PC-3 (cell line): ENCODE results near the gene CASQ2. TPM values are rescaled to one million over a fixed set of nuclear protein-coding genes. Genes with fewer than 3 reads are reported as not detected.

Experiments used
- ATAC-seq: fragments of 200-7000 bp; cut with Tn5 transposase; 2 replicates; pipeline ENCODE4 v1.9.1; 2020; ENCODE audit warnings: mild to moderate bottlenecking, moderate library complexity
- BruUV-seq: library from RNA; stranded (reverse); fragments of 400-500 nt; replicated peaks from 2 replicates; lab custom pipeline; 2021; lab: Mats Ljungman, UMichigan
- CTCF ChIA-PET: fragments of 300-600 bp; sonication (Branson Sonifier 250); formaldehyde crosslinking; loops from one replicate; lab custom pipeline; 2022; ENCODE audit warnings: antibody characterized with exemption; lab: Charles Lee
- POLR2A ChIA-PET: fragments of 300-600 bp; sonication (Branson Sonifier 250); formaldehyde crosslinking; loops from one replicate; lab custom pipeline; 2022; ENCODE audit warnings: antibody characterized with exemption; ENCODE audit not compliant: unreplicated experiment; lab: Charles Lee
- DNase-seq: peaks from one replicate; pipeline ENCODE4 v3.0.0-alpha.2; 2015
- H2AFZ ChIP-seq: fragments of 300-600 bp; sonication (generic); 2 replicates; pipeline ENCODE4 v1.6.0; 2016; ENCODE audit warnings: antibody characterized with exemption, low read length
- H3F3A ChIP-seq: fragments of 300-600 bp; sonication (generic); one replicate; pipeline ENCODE4 v1.6.0; 2017; ENCODE audit warnings: antibody characterized with exemption, low read length, control low read depth, mild to moderate bottlenecking; ENCODE audit not compliant: unreplicated experiment
- H3K27ac ChIP-seq: fragments of 300-600 bp; sonication (generic); 2 replicates; pipeline ENCODE4 v1.5.1; 2016; ENCODE audit warnings: mild to moderate bottlenecking, low read length
- H3K27me3 ChIP-seq: fragments of 300-600 bp; sonication (generic); 2 replicates; pipeline ENCODE4 v1.6.1; 2016; ENCODE audit warnings: low read length, mixed read lengths
- H3K36me3 ChIP-seq: fragments of 300-600 bp; sonication (generic); 2 replicates; pipeline ENCODE4 v1.6.1; 2016; ENCODE audit warnings: low read depth, mixed run types, low read length, mixed read lengths
- H3K4me1 ChIP-seq: fragments of 300-600 bp; sonication (generic); 2 replicates; pipeline ENCODE4 v1.5.1; 2016; ENCODE audit warnings: low read length; ENCODE audit not compliant: insufficient read depth
- H3K4me2 ChIP-seq: fragments of 300-600 bp; sonication (generic); 2 replicates; pipeline ENCODE4 v1.6.0; 2016; ENCODE audit warnings: low read length
- H3K4me3 ChIP-seq: fragments of 300-600 bp; sonication (generic); 2 replicates; pipeline ENCODE4 v1.5.1; 2016; ENCODE audit warnings: mild to moderate bottlenecking, low read length, mixed read lengths
- H3K79me2 ChIP-seq: fragments of 300-600 bp; sonication (generic); 2 replicates; pipeline ENCODE4 v1.6.1; 2017; ENCODE audit warnings: low read length, mixed read lengths
- H3K9ac ChIP-seq: fragments of 300-600 bp; sonication (generic); 2 replicates; pipeline ENCODE4 v1.6.0; 2016; ENCODE audit warnings: mild to moderate bottlenecking, low read length
- H3K9me2 ChIP-seq: fragments of 300-600 bp; sonication (generic); replicated peaks from 2 replicates; pipeline ENCODE4 v1.6.1; 2016; ENCODE audit warnings: mixed run types, low read length, mixed read lengths
- H3K9me3 ChIP-seq: fragments of 300-600 bp; sonication (generic); 2 replicates; pipeline ENCODE4 v1.6.1; 2016; ENCODE audit warnings: low read length, mixed read lengths
- H4K20me1 ChIP-seq: fragments of 300-600 bp; sonication (generic); 2 replicates; pipeline ENCODE4 v1.6.1; 2016; ENCODE audit warnings: low read length, mixed read lengths
- EZH2 ChIP-seq: fragments of 300-600 bp; sonication (generic); IDR thresholded peaks from one replicate; pipeline ENCODE4 v1.6.1; 2017; ENCODE audit warnings: antibody characterized with exemption, mild to moderate bottlenecking, low read length; ENCODE audit not compliant: unreplicated experiment
- EZH2phosphoT487 ChIP-seq: fragments of 300-600 bp; sonication (generic); IDR thresholded peaks from 2 replicates; pipeline ENCODE4 v1.6.1; 2018; ENCODE audit warnings: mild to moderate bottlenecking, antibody characterized with exemption, low read length, borderline replicate concordance
- intact Hi-C: fragments of 100-400 bp; cut with micrococcal nuclease; formaldehyde crosslinking; loops from 2 replicates; pipeline ENCODE4 v1.9.0; 2023
- total RNA-seq: library from RNA; depleted of rRNA; stranded (reverse); fragments of >200 nt; gene quantifications from 2 replicates; pipeline ENCODE4 v1.2.3, GENCODE V29; 2014
- TF ChIP-seq, protein P1 (sequence below): fragments of 300-600 bp; sonication (generic); conservative IDR thresholded peaks from 2 replicates; pipeline ENCODE4 v1.5.1; 2017; ENCODE audit warnings: antibody characterized with exemption, low read depth, mild to moderate bottlenecking, low read length

The CASQ2 gene
- total RNA-seq, 1 experiment from 2014 or later, result not detected

DNA sequence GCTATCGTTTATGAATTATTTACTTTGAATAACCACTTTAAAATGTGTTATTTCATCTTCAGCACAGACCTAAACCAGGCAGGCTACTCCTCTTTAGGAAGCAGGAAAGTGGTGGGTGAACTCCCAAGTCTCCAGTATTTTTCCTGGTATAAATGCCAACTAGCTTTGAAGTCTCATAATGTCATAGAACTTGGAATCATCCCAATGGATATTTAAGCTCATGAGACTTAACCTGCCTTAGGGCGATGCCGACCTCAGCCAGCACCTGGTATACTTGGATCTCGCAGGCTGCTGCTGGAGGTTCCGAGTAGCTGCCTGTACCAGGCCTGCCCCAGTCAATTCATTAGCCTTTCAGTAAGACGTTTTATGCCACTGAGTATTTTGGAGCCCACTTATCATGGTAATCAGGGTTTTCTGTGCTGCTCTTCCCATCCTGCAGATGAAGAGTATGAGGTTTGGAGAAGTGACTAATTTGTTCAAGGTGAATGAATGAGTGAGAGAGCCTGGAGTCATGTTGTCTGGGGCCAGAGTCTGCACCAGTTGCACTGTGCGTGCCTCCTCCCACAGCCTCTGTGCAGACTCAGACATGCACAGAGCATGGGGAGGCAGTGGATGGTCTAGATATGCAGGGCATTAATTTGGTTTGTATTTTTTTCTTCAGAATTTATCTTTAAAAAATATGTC, 91.9 kb downstream of the CASQ2 start:
- Histone ChIP-seq H3K9ac (no peak overlapping the region; the same call in 1 of the 2 replicates), H3K36me3 (peaks cover 5% of the 10 kb centered on the region), H3K4me3 (0 out of 2 replicates have a peak overlapping the region, but pooled peaks have one; percentile 4), H3K4me2 (peak overlapping the region; percentile 30), H3K79me2 (peaks cover 54% of the 10 kb centered on the region), H4K20me1 (no peaks in the 10 kb centered on the region), H3K27me3 (no peaks in the 10 kb centered on the region), H3K27ac (peak overlapping the region; percentile 67), H3K9me3 (no peaks in the 10 kb centered on the region), H3K4me1 (peaks cover 53% of the 10 kb centered on the region), H2AFZ (no peak overlapping the region), H3K9me2 (no peaks in the 10 kb centered on the region), H3F3A (no peaks in the 10 kb centered on the region)
- TF ChIP-seq, protein P1, sequence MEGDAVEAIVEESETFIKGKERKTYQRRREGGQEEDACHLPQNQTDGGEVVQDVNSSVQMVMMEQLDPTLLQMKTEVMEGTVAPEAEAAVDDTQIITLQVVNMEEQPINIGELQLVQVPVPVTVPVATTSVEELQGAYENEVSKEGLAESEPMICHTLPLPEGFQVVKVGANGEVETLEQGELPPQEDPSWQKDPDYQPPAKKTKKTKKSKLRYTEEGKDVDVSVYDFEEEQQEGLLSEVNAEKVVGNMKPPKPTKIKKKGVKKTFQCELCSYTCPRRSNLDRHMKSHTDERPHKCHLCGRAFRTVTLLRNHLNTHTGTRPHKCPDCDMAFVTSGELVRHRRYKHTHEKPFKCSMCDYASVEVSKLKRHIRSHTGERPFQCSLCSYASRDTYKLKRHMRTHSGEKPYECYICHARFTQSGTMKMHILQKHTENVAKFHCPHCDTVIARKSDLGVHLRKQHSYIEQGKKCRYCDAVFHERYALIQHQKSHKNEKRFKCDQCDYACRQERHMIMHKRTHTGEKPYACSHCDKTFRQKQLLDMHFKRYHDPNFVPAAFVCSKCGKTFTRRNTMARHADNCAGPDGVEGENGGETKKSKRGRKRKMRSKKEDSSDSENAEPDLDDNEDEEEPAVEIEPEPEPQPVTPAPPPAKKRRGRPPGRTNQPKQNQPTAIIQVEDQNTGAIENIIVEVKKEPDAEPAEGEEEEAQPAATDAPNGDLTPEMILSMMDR, result no peak
- no peak for TF ChIP-seq EZH2phosphoT487
- TF ChIP-seq EZH2, result no peak
- DNase-seq (peak; percentile 67), ATAC-seq (peak; percentile 33)
- ChIA-PET POLR2A (no interaction called here), CTCF (no interaction called here)
- intact Hi-C loops, result no loop called here
- BruUV-seq, result no TSS peak

DNA sequence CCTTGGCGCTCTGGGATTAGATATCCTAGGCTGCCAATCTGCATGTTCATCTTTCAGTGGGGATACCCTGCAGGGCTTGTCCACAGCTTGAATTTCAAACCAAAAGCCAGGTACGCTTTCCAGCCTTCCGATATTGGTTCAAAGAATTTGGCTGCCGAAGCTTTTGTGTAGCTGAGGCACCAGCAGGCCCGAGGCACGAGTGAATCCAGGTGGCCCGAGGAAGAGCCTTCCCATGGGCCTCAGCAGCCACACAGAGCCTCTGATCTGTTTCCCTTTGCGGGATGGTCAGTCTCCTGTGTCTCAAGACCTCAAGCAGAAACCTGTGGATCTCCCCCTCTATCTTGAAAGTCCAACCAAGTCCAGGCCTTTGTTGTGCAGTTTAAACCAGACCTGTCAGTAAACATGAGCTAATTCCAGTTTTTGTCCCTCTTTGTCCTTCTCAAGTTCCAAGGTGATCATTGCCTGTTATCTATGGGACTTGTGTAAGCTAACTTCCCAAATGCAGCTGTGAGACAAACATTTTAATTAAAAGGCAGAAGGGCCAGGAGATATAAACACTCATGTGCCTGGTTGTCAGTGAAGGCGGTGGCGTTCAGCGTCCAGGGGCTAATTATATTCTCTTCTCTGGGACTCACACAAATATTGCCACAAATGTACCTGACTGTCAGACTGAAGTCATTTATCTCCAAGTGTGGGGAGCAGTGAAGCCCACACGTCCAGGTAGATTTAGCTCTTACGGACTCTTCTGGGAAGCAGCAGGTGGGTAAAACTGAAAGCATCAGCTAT, 96.1 kb downstream of the CASQ2 start:
- peaks cover 68% of the 10 kb centered on the region for H3K4me1 ChIP-seq
- DNase-seq (no peak), ATAC-seq (no peak)
- peaks cover 11% of the 10 kb centered on the region for H3K9me3 ChIP-seq
- TF ChIP-seq, protein P1, result no peak
- TF ChIP-seq EZH2phosphoT487, result no peak
- no peak for TF ChIP-seq EZH2
- H3K27me3 ChIP-seq, result no peaks in the 10 kb centered on the region
- peak overlapping the region; percentile 94; the same call in 1 of the 2 replicates for H3K27ac ChIP-seq
- no TSS peak for BruUV-seq
- H3K4me3 ChIP-seq, result no peak overlapping the region
- peaks cover 11% of the 10 kb centered on the region for H3K36me3 ChIP-seq
- H3K9me2 ChIP-seq, result no peaks in the 10 kb centered on the region
- no peaks in the 10 kb centered on the region for H4K20me1 ChIP-seq
- peaks cover 22% of the 10 kb centered on the region for H3F3A ChIP-seq
- H3K79me2 ChIP-seq, result peaks cover 56% of the 10 kb centered on the region
- intact Hi-C loops, result no loop called here
- ChIA-PET CTCF (interaction anchor here (2.3 kb wide), 1 partner anchor 34 kb away, joined by 15 read pairs; no protein-coding TSS in a partner anchor), POLR2A (no interaction called here)
- H3K4me2 ChIP-seq, result no peak overlapping the region
- H3K9ac ChIP-seq, result peak overlapping the region; percentile 69; the same call in 1 of the 2 replicates
- no peak overlapping the region for H2AFZ ChIP-seq
